Testis (tissue), 3 donors: ENCODE data around the gene CRABP2. TPM values are rescaled to one million over a fixed set of nuclear protein-coding genes. Genes with fewer than 3 reads are reported as not detected.

Source experiments
- DNase-seq: peaks from one replicate; pipeline ENCODE4 v3.0.0-alpha.2; 2019
- H3K27ac ChIP-seq, 2 donors: fragments of 200-600 bp; sonication (generic); one replicate each; pipeline ENCODE4 v1.5.1; 2019
- H3K27me3 ChIP-seq: fragments of 200-600 bp; sonication (generic); one replicate; pipeline ENCODE4 v1.5.1; 2019
- H3K36me3 ChIP-seq: fragments of 200-600 bp; sonication (generic); one replicate; pipeline ENCODE4 v1.5.1; 2017; ENCODE audit warnings: low read depth; ENCODE audit errors: missing control alignments
- H3K4me1 ChIP-seq: fragments of 200-600 bp; sonication (generic); one replicate; pipeline ENCODE4 v1.5.1; 2019
- H3K4me3 ChIP-seq, 2 donors: fragments of 200-600 bp; sonication (generic); one replicate each; pipeline ENCODE4 v1.5.1; 2017 to 2019
- H3K9me3 ChIP-seq: fragments of 200-600 bp; sonication (generic); one replicate; pipeline ENCODE4 v1.5.1; 2017
- POLR2A ChIP-seq: fragments of 450-650 bp; IDR thresholded peaks from one replicate; pipeline ENCODE4 v1.6.1; 2017; ENCODE audit warnings: antibody characterized with exemption, mild to moderate bottlenecking, moderate library complexity
- WGBS, 2 donors: methylation state at CpG; one replicate each; pipeline ENCODE4 v1.1.5; 2018; 5-methylcytosine and 5-hydroxymethylcytosine counted together
- intact Hi-C: fragments of 100-400 bp; cut with DNase I; formaldehyde crosslinking; loops from one replicate; pipeline ENCODE4 v1.15.1; 2023; ENCODE audit warnings: low total_unique reads
- polyA plus RNA-seq: library from polyadenylated mRNA; stranded (reverse); fragments of 350-450 nt; fragmentation: Illumina TruSeq; extraction: RNeasy Lipid Tissue Mini Kit (QIAGEN cat#74804); gene quantifications from one replicate; pipeline ENCODE4 v1.2.3, GENCODE V29; 2014; ENCODE audit warnings: low read depth, low replicate concordance; ENCODE audit not compliant: insufficient read depth
- total RNA-seq, 2 donors: library from RNA; depleted of rRNA; stranded (reverse); fragments of >200 nt; gene quantifications; one replicate each; pipeline ENCODE4 v1.2.3, GENCODE V29; 2016
- TF ChIP-seq, protein P1 (sequence below), 3 experiments: fragments of 450-650 bp in 2 of 3; fragments of 200-600 bp in 1 of 3; sonication (generic) in 1 of 3; IDR thresholded peaks; one replicate each; pipeline ENCODE4 v1.5.1; 2016 to 2019; ENCODE audit warnings: antibody characterized with exemption in 3 of 3, mild to moderate bottlenecking in 2 of 3, moderate library complexity in 1 of 3

The CRABP2 gene
- total and polyA plus RNA-seq, 3 donors from 2014 or later, result 2.1 to 21.0 (median 6.8) TPM

DNA sequence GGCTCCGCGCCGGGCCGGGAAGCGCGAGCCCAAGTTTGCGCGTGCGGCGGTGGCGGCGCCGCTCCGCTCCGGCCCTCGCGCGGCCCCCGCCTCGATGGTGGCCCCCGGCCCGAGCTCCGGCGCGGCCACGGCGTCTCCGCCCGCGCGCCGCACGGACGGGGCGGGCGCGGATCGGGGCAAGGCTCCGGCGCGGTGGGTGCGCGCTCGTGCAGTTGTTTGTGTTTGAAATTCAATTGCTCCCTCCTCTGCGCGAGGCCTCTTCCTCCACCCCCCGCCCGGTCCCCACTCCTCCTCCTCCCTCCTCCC is 46.0 kb upstream of the CRABP2 start, which contains the start of gene HDGF:
Gene HDGF (minus strand): TSS at position 225 of the 306 bp plus-strand sequence. CDS start 246 bp downstream, outside the sequence.
- no peaks in the 10 kb centered on the region for H3K27me3 ChIP-seq
- 0% methylated on average over 1 to 22 of the region's 48 CpGs for WGBS, 2 donors
- H3K27ac ChIP-seq, result peak within 1 kb of the TSS; percentile 97
- peak within 1 kb of the TSS; percentile 78 to 99 for H3K4me3 ChIP-seq
- no peaks in the 10 kb centered on the region for H3K36me3 ChIP-seq
- peaks cover 46% of the 10 kb centered on the region for H3K4me1 ChIP-seq
- no peak for DNase-seq
- intact Hi-C loops, result no loop called here
- H3K9me3 ChIP-seq, result no peaks in the 10 kb centered on the region
- TF ChIP-seq, protein P1, sequence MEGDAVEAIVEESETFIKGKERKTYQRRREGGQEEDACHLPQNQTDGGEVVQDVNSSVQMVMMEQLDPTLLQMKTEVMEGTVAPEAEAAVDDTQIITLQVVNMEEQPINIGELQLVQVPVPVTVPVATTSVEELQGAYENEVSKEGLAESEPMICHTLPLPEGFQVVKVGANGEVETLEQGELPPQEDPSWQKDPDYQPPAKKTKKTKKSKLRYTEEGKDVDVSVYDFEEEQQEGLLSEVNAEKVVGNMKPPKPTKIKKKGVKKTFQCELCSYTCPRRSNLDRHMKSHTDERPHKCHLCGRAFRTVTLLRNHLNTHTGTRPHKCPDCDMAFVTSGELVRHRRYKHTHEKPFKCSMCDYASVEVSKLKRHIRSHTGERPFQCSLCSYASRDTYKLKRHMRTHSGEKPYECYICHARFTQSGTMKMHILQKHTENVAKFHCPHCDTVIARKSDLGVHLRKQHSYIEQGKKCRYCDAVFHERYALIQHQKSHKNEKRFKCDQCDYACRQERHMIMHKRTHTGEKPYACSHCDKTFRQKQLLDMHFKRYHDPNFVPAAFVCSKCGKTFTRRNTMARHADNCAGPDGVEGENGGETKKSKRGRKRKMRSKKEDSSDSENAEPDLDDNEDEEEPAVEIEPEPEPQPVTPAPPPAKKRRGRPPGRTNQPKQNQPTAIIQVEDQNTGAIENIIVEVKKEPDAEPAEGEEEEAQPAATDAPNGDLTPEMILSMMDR (IDR thresholded peaks at IDR 0.05), result no peak
- TF ChIP-seq POLR2A, result no peak

DNA sequence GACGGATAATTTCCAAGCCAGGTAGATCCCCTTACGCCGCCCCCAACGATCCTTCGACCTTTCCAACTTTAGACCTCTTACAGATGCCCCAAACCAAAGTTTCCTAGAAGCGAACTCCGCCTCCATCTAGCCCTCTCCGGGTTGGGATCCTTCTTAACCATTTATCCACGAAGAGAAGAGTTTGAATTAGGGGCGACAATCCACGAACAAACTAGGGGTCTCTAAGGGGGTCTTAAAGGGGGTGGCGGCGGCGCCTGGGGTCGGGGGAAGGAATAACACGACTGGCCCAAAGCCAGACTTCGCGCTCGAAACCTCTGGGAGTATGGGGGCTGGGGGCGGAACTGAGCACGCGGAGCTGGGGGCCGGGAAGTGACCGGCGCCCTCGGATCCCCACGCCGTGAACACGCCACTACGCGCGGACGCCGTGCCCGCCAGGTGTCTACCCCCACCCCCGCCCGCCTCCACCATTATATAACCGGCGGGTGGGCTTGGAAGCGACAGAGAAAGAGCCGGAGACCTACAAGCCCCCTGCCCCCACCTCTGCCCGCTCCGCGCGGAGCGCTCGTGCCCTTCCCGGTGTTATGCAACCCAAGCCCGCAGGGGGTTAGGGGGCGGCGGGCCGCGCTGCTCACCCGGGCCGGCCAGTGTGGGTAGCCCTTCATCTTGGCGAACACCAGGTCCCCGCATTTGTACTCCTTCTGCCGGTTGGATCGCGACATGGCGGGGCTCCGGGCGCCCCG is 45.5 kb upstream of the CRABP2 start:
- TF ChIP-seq, protein P1 (IDR thresholded peaks at IDR 0.05), result no peak
- TF ChIP-seq POLR2A, result no peak
- Histone ChIP-seq H3K4me1 (peaks cover 52% of the 10 kb centered on the region), H3K9me3 (no peaks in the 10 kb centered on the region), H3K4me3 (peak overlapping the region; percentile 78 to 99), H3K27me3 (no peaks in the 10 kb centered on the region), H3K27ac (peak overlapping the region; percentile 97), H3K36me3 (no peaks in the 10 kb centered on the region)
- WGBS, 2 donors, result 0% methylated on average over 14 to 55 of the region's 64 CpGs
- intact Hi-C loops, result no loop called here
- peak; percentile 54 for DNase-seq

GRCh38 chr1:156750191-156750672 is 44.8 kb upstream of the CRABP2 start:
- intact Hi-C loops, result no loop called here
- no peaks in the 10 kb centered on the region for H3K27me3 ChIP-seq
- peaks cover 56% of the 10 kb centered on the region for H3K4me1 ChIP-seq
- TF ChIP-seq, protein P1 (IDR thresholded peaks at IDR 0.05), result no peak
- no peak for TF ChIP-seq POLR2A
- H3K9me3 ChIP-seq, result no peaks in the 10 kb centered on the region
- H3K36me3 ChIP-seq, result no peaks in the 10 kb centered on the region
- H3K4me3 ChIP-seq, result peak overlapping the region; percentile 78 to 99
- 0 to 2% methylated on average over 4 to 5 of the region's 5 CpGs for WGBS, 2 donors
- peak overlapping the region; percentile 97 for H3K27ac ChIP-seq
- no peak for DNase-seq

DNA sequence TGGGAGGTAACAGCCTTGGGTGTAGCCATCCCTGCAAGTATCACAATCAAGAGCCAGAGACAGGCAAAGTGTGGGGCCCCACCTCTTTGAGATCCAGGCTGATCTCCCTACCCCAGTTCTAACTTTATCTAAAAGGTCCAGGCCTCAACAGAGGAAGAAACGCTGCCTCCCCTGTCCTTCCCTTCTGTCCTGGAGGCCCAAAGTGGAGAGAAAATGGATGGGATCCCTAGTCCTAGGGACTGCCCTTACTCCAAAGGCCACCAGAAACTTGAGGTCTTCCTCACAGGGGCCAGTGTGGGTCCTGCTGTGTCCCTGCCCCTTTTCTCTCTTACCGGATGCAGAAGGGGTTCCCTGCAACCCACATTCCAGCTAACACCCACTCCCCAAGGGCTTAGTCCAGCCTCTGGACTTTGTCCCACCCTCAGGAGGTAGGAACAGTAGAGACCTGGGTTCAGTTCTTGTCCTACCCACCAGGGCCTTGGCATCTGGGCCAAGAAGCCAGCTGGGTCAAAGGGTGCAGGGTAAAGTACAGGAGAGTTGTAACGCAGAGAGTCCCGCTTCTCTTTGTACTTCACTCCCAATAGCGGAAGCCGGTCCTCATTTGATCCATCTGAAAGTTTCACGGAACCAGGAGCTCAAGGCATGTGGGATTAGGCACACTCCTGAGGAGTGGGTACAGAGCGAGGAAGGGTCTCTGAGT is 44.2 kb upstream of the CRABP2 start:
- WGBS, 2 donors, result 17% methylated on average over 8 of the region's 8 CpGs
- no peaks in the 10 kb centered on the region for H3K36me3 ChIP-seq
- no peaks in the 10 kb centered on the region for H3K27me3 ChIP-seq
- no peaks in the 10 kb centered on the region for H3K9me3 ChIP-seq
- DNase-seq, result no peak
- H3K27ac ChIP-seq, result peak overlapping the region; percentile 97
- peaks cover 56% of the 10 kb centered on the region for H3K4me1 ChIP-seq
- peak overlapping the region in 1 of 2 donors; percentile 99 for H3K4me3 ChIP-seq
- TF ChIP-seq, protein P1 (IDR thresholded peaks at IDR 0.05), result no peak
- TF ChIP-seq POLR2A, result no peak
- intact Hi-C loops, result no loop called here
